DOHH2 (cell line): ENCODE data around the gene PCP2.

ENCODE experiments used
- H3F3A ChIP-seq: fragments of 200-600 bp; sonication (generic), shearing (Covaris generic); 2 replicates; pipeline ENCODE4 v1.6.0; 2016; ENCODE audit warnings: antibody characterized with exemption, mild to moderate bottlenecking; ENCODE audit not compliant: control insufficient read depth, insufficient read depth
- H3K27ac ChIP-seq: fragments of 200-600 bp; sonication (generic); 2 replicates; pipeline ENCODE4 v1.5.1; 2014; ENCODE audit warnings: low read depth, mild to moderate bottlenecking, low read length, moderate library complexity
- H3K27me3 ChIP-seq: fragments of 200-600 bp; sonication (generic); 2 replicates; pipeline ENCODE4 v1.6.1; 2014; ENCODE audit warnings: mild to moderate bottlenecking, low read length, mixed read lengths; ENCODE audit not compliant: control insufficient read depth
- H3K36me3 ChIP-seq: fragments of 200-600 bp; sonication (generic); 2 replicates; pipeline ENCODE4 v1.6.1; 2014; ENCODE audit warnings: mild to moderate bottlenecking, low read length, moderate library complexity, mixed read lengths; ENCODE audit not compliant: control insufficient read depth
- H3K4me1 ChIP-seq: fragments of 200-600 bp; sonication (generic); 2 replicates; pipeline ENCODE4 v1.6.1; 2014; ENCODE audit warnings: mild to moderate bottlenecking, low read length, mixed read lengths; ENCODE audit not compliant: control insufficient read depth
- H3K4me2 ChIP-seq: fragments of 200-600 bp; sonication (generic); 2 replicates; pipeline ENCODE4 v1.6.0; 2014; ENCODE audit warnings: mild to moderate bottlenecking, low read length, moderate library complexity
- H3K4me3 ChIP-seq: fragments of 200-600 bp; sonication (generic); 2 replicates; pipeline ENCODE4 v1.5.1; 2014; ENCODE audit warnings: mild to moderate bottlenecking, low read length, mixed read lengths
- H3K79me2 ChIP-seq: fragments of 200-600 bp; sonication (generic); 2 replicates; pipeline ENCODE4 v1.6.1; 2014; ENCODE audit warnings: mild to moderate bottlenecking, low read length, mixed read lengths; ENCODE audit not compliant: control insufficient read depth
- H3K9me2 ChIP-seq: fragments of 200-600 bp; sonication (generic); replicated peaks from 2 replicates; pipeline ENCODE4 v1.6.1; 2014; ENCODE audit warnings: mild to moderate bottlenecking, low read length, mixed read lengths; ENCODE audit not compliant: control insufficient read depth
- H3K9me3 ChIP-seq: fragments of 200-600 bp; sonication (generic); 2 replicates; pipeline ENCODE4 v1.6.1; 2014; ENCODE audit warnings: antibody characterized with exemption, low read length, mixed read lengths; ENCODE audit not compliant: control insufficient read depth, insufficient read depth
- H4K20me1 ChIP-seq: fragments of 200-600 bp; sonication (generic); 2 replicates; pipeline ENCODE4 v1.6.0; 2014; ENCODE audit warnings: low read depth, mild to moderate bottlenecking, antibody characterized with exemption, low read length, moderate library complexity; ENCODE audit not compliant: control insufficient read depth, insufficient read depth
- EZH2phosphoT487 ChIP-seq: fragments of 200-600 bp; sonication (generic); IDR thresholded peaks from 2 replicates; pipeline ENCODE4 v1.6.1; 2017; ENCODE audit warnings: borderline replicate concordance, mild to moderate bottlenecking, antibody characterized with exemption, low read length, moderate library complexity, mixed read lengths
- TF ChIP-seq, protein P1 (sequence below): fragments of 200-600 bp; sonication (generic); IDR thresholded peaks from one replicate; pipeline ENCODE4 v1.5.1; 2014; ENCODE audit warnings: antibody characterized with exemption, mild to moderate bottlenecking, low read depth, low read length; ENCODE audit not compliant: poor library complexity, severe bottlenecking

PCP2 gene

DNA sequence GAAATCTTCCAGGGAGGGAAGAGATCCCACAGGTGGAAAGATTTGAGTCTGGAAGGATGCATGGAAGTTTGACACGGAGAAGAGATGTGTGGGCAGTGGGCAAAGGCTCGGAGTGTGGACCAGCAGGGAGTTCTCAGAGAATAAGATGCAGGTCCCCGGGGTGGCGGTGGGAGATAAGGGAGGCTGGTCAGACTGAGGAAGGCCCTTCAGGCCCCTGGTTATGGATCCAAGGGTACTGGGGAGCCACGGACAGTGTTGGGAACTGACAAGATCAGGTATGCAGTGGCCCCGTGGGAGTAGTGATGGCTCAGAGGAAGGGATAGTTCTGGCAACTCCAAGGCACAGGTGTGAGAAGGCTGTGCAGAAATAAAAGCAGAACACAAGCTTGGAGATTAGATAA, 35.3 kb downstream of the PCP2 start:
- no peaks in the 10 kb centered on the region for H3K9me2 ChIP-seq
- no peak overlapping the region for H3K4me3 ChIP-seq
- H3K27me3 ChIP-seq = peaks cover 17% of the 10 kb centered on the region
- peaks cover 6% of the 10 kb centered on the region for H3K4me1 ChIP-seq
- no peak overlapping the region for H3K4me2 ChIP-seq
- H4K20me1 ChIP-seq = no peaks in the 10 kb centered on the region
- no peaks in the 10 kb centered on the region for H3K79me2 ChIP-seq
- H3F3A ChIP-seq = no peaks in the 10 kb centered on the region
- H3K9me3 ChIP-seq = no peaks in the 10 kb centered on the region
- H3K27ac ChIP-seq = no peak overlapping the region
- no peaks in the 10 kb centered on the region for H3K36me3 ChIP-seq
- TF ChIP-seq EZH2phosphoT487 = no peak
- TF ChIP-seq, protein P1, sequence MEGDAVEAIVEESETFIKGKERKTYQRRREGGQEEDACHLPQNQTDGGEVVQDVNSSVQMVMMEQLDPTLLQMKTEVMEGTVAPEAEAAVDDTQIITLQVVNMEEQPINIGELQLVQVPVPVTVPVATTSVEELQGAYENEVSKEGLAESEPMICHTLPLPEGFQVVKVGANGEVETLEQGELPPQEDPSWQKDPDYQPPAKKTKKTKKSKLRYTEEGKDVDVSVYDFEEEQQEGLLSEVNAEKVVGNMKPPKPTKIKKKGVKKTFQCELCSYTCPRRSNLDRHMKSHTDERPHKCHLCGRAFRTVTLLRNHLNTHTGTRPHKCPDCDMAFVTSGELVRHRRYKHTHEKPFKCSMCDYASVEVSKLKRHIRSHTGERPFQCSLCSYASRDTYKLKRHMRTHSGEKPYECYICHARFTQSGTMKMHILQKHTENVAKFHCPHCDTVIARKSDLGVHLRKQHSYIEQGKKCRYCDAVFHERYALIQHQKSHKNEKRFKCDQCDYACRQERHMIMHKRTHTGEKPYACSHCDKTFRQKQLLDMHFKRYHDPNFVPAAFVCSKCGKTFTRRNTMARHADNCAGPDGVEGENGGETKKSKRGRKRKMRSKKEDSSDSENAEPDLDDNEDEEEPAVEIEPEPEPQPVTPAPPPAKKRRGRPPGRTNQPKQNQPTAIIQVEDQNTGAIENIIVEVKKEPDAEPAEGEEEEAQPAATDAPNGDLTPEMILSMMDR = no peak

- H3F3A ChIP-seq = no peaks in the 10 kb centered on the region
- H3K79me2 ChIP-seq = no peaks in the 10 kb centered on the region
- H3K4me2 ChIP-seq = no peak overlapping the region
- H3K27ac ChIP-seq = no peak overlapping the region
- H3K36me3 ChIP-seq = no peaks in the 10 kb centered on the region
- peaks cover 6% of the 10 kb centered on the region for H3K4me1 ChIP-seq
- no peaks in the 10 kb centered on the region for H4K20me1 ChIP-seq
- no peaks in the 10 kb centered on the region for H3K9me3 ChIP-seq
- peaks cover 17% of the 10 kb centered on the region for H3K27me3 ChIP-seq
- H3K4me3 ChIP-seq = no peak overlapping the region
- no peaks in the 10 kb centered on the region for H3K9me2 ChIP-seq
- no peak for TF ChIP-seq EZH2phosphoT487
- TF ChIP-seq, protein P1 = no peak
These were observed 35.8 kb downstream of the PCP2 start for GRCh38 chr19:7597689-7598088.

DNA sequence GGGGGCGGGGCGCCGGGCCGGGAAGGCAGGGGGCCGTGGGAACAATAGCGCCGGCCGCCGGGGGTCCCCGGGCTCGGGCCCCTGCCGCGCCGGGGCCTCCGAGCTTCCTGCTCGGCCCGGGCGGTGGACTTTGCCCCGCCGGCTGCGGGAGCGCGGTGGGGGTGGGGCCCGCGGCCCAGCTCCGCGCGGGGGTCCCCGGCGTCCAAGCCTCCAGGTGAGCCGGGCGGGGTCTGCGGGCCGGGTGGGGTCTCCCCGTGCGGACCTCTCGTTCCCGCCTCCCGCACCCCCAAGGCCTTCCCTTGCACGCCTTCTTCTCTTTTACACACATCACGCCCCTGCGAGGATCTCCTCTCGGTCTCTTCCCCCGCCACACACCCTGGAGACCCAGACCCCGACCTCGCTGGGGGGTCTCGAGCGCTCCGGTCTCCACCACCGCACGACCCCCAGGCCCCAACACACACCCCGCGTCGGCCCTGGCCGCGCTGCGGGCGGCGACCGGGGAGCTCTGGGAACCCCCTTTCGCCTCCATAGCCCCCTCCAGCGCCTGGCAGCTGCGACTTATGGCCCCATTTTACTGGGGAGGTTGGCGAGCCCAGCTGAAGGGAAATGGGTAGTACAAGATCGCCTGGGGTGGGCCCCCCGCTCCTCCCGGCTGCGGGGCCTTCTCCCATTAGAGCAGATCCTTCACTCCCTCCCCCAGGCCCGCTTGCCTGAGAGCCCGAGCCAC, 37.1 kb downstream of the PCP2 start:
- peak; percentile 68; the same call in 1 of the 2 replicates for TF ChIP-seq EZH2phosphoT487
- TF ChIP-seq, protein P1 = no peak
- Histone ChIP-seq H3K4me2 (peak overlapping the region; percentile 72), H3F3A (no peaks in the 10 kb centered on the region), H3K36me3 (no peaks in the 10 kb centered on the region), H4K20me1 (no peaks in the 10 kb centered on the region), H3K9me3 (no peaks in the 10 kb centered on the region), H3K79me2 (no peaks in the 10 kb centered on the region), H3K27me3 (peaks cover 17% of the 10 kb centered on the region), H3K9me2 (no peaks in the 10 kb centered on the region), H3K4me1 (peaks cover 6% of the 10 kb centered on the region), H3K4me3 (peak overlapping the region; percentile 53), H3K27ac (no peak overlapping the region)
